Stimulated activated naive B cell treated with anti-CD40 and anti-IgM and Interleukin-4, amounts not matched to agents 10 μg/mL and 1 μg/mL and 100 μg/mL, for 72 hours (primary cell): ENCODE results near the gene DOCK3.
"Not testable (repeated sequence)": the region's sequence is repeated elsewhere in the genome, so short reads cannot be mapped to it uniquely, and the experiment has no call there.

ENCODE experiments used
- ATAC-seq, 2 donors: fragments of 150-1000 bp; cut with Tn5 transposase; replicated peaks; 2 replicates each; pipeline ENCODE4 v1.10.0; 2021; ENCODE audit warnings: moderate library complexity in 1 of 2
- DNase-seq: peaks from one replicate; pipeline ENCODE4 v3.0.0; 2021
- H3K27ac Mint-ChIP-seq: one replicate; pipeline ENCODE4 v1.8.0; 2022; ENCODE audit warnings: mild to moderate bottlenecking, mixed read lengths
- H3K27me3 Mint-ChIP-seq, 2 donors: one replicate each; pipeline ENCODE4 v1.8.0; 2022; ENCODE audit warnings: mixed read lengths in 2 of 2
- H3K36me3 Mint-ChIP-seq, 2 donors: one replicate each; pipeline ENCODE4 v1.8.0; 2022; ENCODE audit warnings: mixed read lengths in 2 of 2, mild to moderate bottlenecking in 1 of 2
- H3K4me1 Mint-ChIP-seq, 2 donors: one replicate each; pipeline ENCODE4 v1.8.0; 2022; ENCODE audit warnings: mixed read lengths in 2 of 2, mild to moderate bottlenecking in 1 of 2
- H3K4me3 Mint-ChIP-seq, 2 donors: one replicate each; pipeline ENCODE4 v1.8.0; 2022; ENCODE audit warnings: mild to moderate bottlenecking in 2 of 2, mixed read lengths in 2 of 2, moderate library complexity in 1 of 2
- H3K9me3 Mint-ChIP-seq, 2 donors: one replicate each; pipeline ENCODE4 v1.8.0; 2022; ENCODE audit warnings: mixed read lengths in 2 of 2, mild to moderate bottlenecking in 1 of 2

DOCK3 gene

DNA sequence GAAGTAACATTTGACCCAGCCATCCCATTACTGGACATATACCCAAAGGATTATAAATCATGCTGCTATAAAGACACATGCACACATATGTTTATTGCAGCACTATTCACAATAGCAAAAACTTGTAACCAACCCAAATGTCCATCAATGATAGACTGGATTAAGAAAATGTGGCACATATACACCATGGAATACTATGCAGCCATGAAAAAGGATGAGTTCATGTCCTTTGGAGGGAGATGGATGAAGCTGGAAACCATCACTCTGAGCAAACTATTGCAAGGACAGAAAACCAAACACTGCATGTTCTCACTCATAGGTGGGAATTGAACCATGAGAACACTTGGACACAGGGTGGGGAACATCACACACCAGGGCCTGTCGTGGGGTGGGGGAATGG is 208.0 kb downstream of the DOCK3 start:
- H3K9me3 Mint-ChIP-seq, H3K4me3 Mint-ChIP-seq: not testable (repeated sequence)

DNA sequence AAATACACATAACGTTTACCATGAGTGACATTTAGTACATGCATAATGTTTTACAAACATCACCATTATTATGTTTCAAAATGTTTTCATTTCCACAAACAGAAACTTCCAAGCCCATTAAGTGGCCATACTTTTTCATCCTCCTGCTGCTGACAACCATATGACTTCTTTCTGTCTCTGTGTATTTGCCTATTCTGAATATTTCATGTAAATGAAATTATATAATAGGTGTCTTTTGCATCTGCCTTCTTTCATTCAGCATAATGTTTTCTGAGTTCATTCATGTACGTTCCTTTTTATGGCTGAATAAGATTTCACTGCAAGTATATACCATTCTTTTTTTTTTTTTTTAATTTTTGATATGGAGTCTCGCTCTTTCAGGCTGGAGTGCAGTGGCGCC is 209.0 kb downstream of the DOCK3 start:
- H3K27me3 Mint-ChIP-seq, result peaks cover 8 to 16% of the 10 kb centered on the region in 2 donors
- no peak for DNase-seq

More for the DNA sequence above, 208.0 kb downstream of the DOCK3 start:
- H3K4me1 Mint-ChIP-seq, DNase-seq, H3K27ac Mint-ChIP-seq, H3K36me3 Mint-ChIP-seq, ATAC-seq: not testable (repeated sequence)
- H3K27me3 Mint-ChIP-seq, result peaks cover 14 to 23% of the 10 kb centered on the region in 2 donors

DNA sequence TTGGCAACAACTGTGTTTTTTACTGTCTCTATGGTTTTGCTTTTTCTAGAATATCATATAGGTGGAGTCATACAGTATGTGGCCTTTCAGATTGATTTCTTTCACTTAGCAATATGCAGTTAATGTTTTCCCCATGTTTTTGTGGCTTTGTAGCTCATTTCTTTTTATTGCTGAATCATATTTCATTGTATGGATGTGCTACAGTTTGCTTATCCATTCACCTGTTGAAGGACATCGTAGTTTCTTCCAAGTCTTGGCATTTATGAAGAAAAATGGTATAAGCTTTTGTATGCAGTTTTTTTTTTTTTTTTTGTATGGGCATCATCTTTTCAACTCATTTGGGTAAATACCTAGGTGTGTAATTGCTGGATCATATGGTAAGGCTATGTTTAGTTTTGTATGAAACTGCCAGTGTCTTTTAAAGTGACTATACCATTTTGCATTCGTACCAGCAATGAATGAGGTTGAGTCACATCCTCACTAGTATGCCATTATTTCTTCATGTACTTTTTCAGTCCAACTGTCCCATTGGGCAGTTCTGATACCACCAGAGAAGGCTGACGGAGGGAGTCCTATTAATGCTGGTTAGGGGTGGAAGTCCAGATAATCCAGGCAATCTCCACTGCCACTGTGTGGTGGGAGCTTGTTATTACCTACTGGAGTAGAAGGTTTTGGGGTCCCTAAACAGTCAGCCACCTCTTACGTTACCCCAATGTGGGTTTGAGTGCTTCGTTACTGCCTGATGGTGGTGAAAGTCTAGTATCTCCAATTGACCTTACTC is 210.5 kb downstream of the DOCK3 start:
- ATAC-seq, result no peak
- H3K27ac Mint-ChIP-seq, result no peak overlapping the region
- peaks cover 8 to 12% of the 10 kb centered on the region in 2 donors for H3K27me3 Mint-ChIP-seq
- H3K4me3 Mint-ChIP-seq, result no peak overlapping the region
- DNase-seq, result no peak
- H3K4me1 Mint-ChIP-seq, result no peaks in the 10 kb centered on the region
- H3K9me3 Mint-ChIP-seq, result peaks cover 0 to 1% of the 10 kb centered on the region in 2 donors
- no peaks in the 10 kb centered on the region for H3K36me3 Mint-ChIP-seq

More for the DNA sequence above, 209.0 kb downstream of the DOCK3 start:
- no peaks in the 10 kb centered on the region for H3K36me3 Mint-ChIP-seq
- no peak overlapping the region for H3K27ac Mint-ChIP-seq
- H3K4me1 Mint-ChIP-seq, result no peaks in the 10 kb centered on the region
- peaks cover 0 to under 1% of the 10 kb centered on the region in 2 donors for H3K9me3 Mint-ChIP-seq
- H3K4me3 Mint-ChIP-seq, result no peak overlapping the region
- ATAC-seq, result no peak

DNA sequence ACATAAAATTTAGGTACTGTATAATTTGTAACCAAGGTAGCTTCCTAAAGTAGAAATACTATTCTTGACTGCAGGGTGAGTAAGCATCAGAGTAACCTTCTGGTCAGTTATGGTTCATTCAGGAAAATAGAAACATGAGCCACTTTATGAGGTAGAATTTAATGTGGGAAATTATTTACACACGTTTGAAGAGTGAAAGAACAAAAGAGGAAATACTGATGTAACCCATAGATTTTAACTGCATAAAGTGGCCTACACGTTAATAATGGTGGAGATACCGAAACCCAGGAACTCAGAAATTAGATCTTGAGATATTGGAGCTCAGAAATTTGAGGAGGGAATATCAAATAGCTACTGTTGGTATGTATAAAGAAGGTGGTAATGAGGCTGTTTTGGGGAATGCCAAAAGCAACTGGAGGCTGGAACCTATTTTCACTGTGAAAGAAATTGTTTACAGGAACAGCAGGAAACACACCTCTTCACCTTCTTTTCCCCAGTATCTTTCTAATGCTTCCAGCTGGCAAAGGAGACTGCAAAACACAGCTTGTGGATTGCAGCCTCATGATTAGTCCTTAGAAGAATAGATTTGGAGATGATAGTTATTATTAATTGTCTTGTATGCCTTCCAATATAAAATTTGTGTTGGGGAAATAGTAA is 216.1 kb downstream of the DOCK3 start:
- peaks cover 0 to 3% of the 10 kb centered on the region in 2 donors for H3K36me3 Mint-ChIP-seq
- peaks cover 15 to 19% of the 10 kb centered on the region in 2 donors for H3K9me3 Mint-ChIP-seq
- no peak for ATAC-seq
- DNase-seq, result no peak
- no peaks in the 10 kb centered on the region for H3K4me1 Mint-ChIP-seq
- no peak overlapping the region for H3K4me3 Mint-ChIP-seq
- no peak overlapping the region for H3K27ac Mint-ChIP-seq
- H3K27me3 Mint-ChIP-seq, result peaks cover 9 to 15% of the 10 kb centered on the region in 2 donors

DNA sequence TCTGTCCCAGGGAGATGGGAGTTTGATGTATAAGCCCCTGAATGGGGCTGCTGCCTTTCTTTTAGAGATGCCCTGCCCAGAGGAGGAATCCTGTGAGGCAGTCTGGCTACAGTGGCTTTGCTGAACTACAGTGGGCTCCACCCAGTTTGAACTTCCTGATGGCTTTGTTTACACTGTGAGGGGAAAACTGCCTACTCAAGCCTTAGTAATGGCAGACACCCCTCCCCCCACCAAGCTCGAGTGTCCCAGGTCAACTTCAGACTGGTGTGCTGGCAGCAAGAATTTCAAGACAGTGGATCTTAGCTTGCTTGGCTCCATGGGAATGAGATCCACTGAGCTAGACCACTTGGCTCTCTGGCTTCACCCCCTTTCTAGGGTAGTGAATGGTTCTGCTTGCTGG is 226.4 kb downstream of the DOCK3 start:
- not testable (repeated sequence) for DNase-seq, H3K36me3 Mint-ChIP-seq, ATAC-seq, H3K4me3 Mint-ChIP-seq, H3K4me1 Mint-ChIP-seq, H3K27ac Mint-ChIP-seq, H3K9me3 Mint-ChIP-seq
- H3K27me3 Mint-ChIP-seq, result peaks cover 14 to 16% of the 10 kb centered on the region in 2 donors

DNA sequence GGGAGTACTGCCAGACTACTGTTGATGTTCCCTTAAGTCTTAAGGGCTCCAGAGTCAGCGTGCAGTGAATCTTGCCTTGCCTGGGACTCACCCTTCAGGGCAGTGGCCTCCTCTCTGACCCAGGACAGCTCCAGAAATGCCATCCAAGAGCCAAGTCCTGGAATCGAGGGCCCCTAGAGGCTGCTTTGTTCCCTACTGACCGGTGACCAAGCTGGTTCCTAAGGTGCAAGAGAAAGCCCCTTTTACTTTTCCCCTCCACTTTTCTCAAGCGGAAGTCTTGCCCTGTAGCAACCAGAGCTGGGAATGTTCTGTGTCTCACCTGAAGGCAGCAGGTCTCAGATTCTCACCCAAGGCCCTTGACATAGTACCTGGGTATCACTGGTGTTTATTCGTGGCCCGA is 238.0 kb downstream of the DOCK3 start:
- Mint-ChIP-seq H3K4me3 (no peak overlapping the region), H3K4me1 (no peaks in the 10 kb centered on the region), H3K27ac (no peak overlapping the region), H3K27me3 (peaks cover 20 to 24% of the 10 kb centered on the region in 2 donors), H3K9me3 (peaks cover 7 to 10% of the 10 kb centered on the region in 2 donors), H3K36me3 (no peaks in the 10 kb centered on the region)
- DNase-seq (no peak), ATAC-seq (no peak)

DNA sequence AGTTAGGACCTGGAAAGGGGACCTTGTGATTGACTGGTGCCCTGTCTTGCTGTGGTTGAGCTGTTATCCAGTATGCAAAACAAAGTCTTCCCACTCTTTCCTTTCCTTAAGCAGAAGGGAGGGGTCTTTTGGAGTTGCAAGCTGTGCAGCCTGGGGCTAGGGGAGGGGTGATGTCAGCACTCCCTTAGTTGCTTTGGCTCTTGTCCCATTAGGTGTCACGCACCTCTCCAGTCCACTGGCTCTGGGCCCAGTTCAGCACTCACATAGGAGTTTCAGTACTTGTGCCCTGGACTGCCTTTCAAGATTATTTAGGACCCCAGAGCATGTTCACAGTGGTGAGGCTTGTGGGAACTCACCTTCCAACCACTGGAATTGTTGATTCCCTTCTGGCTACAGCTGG is 238.5 kb downstream of the DOCK3 start:
- Mint-ChIP-seq H3K9me3 (peaks cover 6 to 7% of the 10 kb centered on the region in 2 donors), H3K4me1 (no peaks in the 10 kb centered on the region), H3K36me3 (no peaks in the 10 kb centered on the region), H3K27me3 (peaks cover 16 to 21% of the 10 kb centered on the region in 2 donors), H3K27ac (no peak overlapping the region), H3K4me3 (no peak overlapping the region)
- ATAC-seq (no peak), DNase-seq (no peak)

DNA sequence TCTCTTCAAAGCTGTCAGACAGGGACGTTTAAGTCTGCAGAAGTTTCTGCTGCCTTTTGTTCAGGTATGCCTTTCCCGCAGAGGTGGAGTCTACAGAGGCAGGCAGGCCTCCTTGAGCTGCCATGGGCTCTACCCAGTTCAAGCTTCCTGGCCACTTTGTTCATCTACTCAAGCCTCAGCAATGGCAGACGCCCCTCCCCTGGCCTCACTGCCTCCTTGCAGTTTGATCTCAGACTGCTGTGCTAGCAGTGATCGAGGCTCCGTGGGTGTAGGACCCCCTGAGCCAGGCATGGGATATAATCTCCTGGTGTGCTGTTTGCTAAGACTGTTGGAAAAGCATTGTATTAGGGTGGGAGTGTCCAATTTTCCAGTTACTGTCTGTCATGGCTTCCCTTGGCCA is 247.3 kb downstream of the DOCK3 start:
- H3K4me1 Mint-ChIP-seq, H3K4me3 Mint-ChIP-seq, ATAC-seq, DNase-seq, H3K36me3 Mint-ChIP-seq, H3K27ac Mint-ChIP-seq: not testable (repeated sequence)
- Mint-ChIP-seq H3K27me3 (peaks cover 7 to 25% of the 10 kb centered on the region in 2 donors), H3K9me3 (peaks cover 17% of the 10 kb centered on the region in 2 donors)

DNA sequence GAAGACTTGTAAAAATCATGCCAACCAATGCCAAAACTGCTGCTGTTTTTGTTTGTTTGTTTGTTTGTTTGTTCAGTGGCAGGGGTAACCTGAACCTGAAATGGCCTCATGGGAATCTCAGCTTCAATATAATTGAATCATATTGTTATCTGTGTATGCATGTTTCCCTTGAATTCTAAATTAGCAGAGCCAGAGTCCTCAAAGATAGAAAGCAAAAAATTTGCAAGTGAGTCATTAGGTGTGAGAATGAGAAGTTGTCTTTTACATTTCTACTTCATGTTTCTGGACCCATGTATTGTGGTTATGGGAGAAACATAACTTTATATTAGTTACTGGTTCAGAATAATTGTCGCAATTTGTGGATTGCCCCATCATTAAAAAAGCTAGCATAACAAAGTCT is 249.2 kb downstream of the DOCK3 start:
- ATAC-seq (no peak), DNase-seq (no peak)
- Mint-ChIP-seq H3K9me3 (peaks cover 12 to 16% of the 10 kb centered on the region in 2 donors), H3K27me3 (peaks cover 7 to 25% of the 10 kb centered on the region in 2 donors), H3K4me1 (no peaks in the 10 kb centered on the region), H3K36me3 (no peaks in the 10 kb centered on the region), H3K4me3 (no peak overlapping the region), H3K27ac (no peak overlapping the region)

DNA sequence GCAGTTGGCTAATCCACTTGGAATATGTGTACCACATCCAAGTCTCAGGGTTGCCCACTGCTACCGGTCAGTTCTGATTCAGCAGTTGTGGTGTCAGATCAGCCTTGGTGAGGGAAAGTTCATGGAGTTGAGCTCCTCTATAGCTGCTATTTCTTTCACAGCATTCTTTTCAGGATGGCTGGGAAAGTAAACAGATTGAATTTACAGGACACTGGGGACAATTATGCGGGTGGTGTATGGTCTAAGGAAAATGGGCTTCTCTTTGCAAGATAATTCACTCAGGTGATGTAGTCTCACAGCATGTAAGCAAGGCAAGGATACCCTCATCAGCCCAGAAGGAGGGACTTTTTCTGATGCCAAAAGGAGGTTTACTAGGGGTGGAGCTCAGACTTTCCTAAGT is 249.9 kb downstream of the DOCK3 start:
- Mint-ChIP-seq H3K27ac (no peak overlapping the region), H3K27me3 (peaks cover 7 to 29% of the 10 kb centered on the region in 2 donors), H3K4me3 (no peak overlapping the region), H3K9me3 (peaks cover 7 to 9% of the 10 kb centered on the region in 2 donors), H3K4me1 (no peaks in the 10 kb centered on the region), H3K36me3 (no peaks in the 10 kb centered on the region)
- ATAC-seq, result no peak
- DNase-seq, result no peak

DNA sequence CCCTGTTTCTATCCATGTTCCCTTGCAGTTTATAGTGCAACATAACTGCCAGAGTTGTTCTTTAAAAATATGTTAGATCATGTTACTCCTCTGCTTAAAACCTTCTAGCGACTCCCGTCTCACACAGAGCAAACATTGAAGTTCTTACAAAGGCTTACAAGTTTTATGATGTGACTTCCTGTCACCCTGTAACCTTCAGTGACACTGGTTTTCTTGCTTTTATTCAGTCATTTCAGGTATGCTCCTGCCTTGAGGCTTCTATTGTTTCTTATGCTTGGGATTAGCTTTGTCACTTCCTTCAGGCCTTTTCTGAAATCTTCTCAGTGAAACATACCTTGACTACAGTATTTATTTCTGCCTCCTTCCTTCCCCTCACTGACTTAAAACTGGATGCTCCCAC is 252.1 kb downstream of the DOCK3 start:
- no peak for ATAC-seq
- Mint-ChIP-seq H3K27me3 (peaks cover 12 to 30% of the 10 kb centered on the region in 2 donors), H3K4me3 (no peak overlapping the region)

DNA sequence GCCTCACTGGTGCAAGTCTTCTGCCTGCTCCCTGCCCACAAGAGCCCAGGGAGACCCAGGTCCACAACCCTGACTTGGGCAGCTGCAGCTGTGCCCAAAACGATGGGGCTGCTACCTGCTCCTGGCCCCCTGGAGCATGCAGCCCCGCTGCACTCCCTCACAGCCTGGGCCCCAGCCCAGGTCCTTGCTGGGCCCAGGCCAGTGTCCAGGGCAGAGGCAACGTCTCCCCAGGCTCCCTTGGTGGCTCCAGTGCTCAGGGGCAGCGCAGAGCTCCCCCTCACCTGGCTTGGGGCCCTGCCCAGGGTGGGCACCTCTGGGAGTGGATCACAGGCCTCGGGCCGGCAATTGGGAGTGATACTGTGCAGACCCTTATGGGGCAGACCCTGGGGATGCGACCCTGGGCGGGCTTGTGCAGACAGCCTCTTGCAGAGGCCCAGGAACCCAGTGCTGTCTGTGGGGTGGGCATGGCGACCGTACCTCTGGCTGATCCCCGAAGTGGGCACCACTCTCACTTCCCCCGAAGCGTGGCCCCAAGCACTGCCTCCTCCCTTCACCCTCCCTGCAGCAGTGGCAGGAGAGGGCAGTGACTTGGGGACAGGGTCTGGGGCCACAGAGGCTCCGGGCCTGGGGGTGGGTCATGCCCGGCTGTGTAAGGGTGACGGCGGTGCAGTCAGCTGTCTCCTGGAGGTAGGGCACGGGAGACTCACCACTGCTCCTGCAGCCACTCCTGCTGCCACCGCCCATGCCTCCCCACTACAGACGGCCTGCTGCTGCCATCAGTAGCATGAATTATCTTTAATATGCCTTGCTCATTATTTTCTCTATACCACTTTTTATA is 255.9 kb downstream of the DOCK3 start:
- no peak for ATAC-seq
- Mint-ChIP-seq H3K36me3 (peaks cover 0 to 3% of the 10 kb centered on the region in 2 donors), H3K4me1 (no peaks in the 10 kb centered on the region), H3K27me3 (peaks cover 17 to 34% of the 10 kb centered on the region in 2 donors), H3K9me3 (peaks cover 4 to 6% of the 10 kb centered on the region in 2 donors), H3K27ac (no peak overlapping the region), H3K4me3 (no peak overlapping the region)
- DNase-seq, result no peak

More for the DNA sequence above, 252.1 kb downstream of the DOCK3 start:
- peaks cover 6 to 9% of the 10 kb centered on the region in 2 donors for H3K9me3 Mint-ChIP-seq
- H3K4me1 Mint-ChIP-seq, result no peaks in the 10 kb centered on the region
- DNase-seq, result no peak
- no peak overlapping the region for H3K27ac Mint-ChIP-seq
- H3K36me3 Mint-ChIP-seq, result no peaks in the 10 kb centered on the region

DNA sequence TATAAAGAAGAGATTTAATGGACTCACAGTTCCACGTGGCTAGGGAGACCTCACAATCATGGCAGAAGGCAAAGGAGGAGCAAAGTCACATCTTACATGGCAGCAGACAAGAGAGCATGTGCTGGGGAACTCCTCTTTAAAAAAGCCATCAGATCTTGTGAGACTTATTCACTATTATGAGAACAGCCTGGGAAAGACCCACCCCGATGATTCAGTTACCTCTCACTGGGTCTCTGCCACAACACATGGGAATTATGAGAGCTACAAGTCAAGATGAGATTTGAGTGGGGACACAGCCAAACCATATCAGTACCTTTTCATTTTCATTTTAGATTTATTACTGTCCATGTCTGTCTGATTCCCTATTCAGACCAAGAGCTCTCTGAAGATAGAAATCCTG is 258.2 kb downstream of the DOCK3 start:
- H3K27ac Mint-ChIP-seq, H3K4me3 Mint-ChIP-seq, H3K36me3 Mint-ChIP-seq, DNase-seq, H3K4me1 Mint-ChIP-seq, ATAC-seq: not testable (repeated sequence)
- peaks cover 22 to 44% of the 10 kb centered on the region in 2 donors for H3K27me3 Mint-ChIP-seq
- peaks cover 8 to 12% of the 10 kb centered on the region in 2 donors for H3K9me3 Mint-ChIP-seq

DNA sequence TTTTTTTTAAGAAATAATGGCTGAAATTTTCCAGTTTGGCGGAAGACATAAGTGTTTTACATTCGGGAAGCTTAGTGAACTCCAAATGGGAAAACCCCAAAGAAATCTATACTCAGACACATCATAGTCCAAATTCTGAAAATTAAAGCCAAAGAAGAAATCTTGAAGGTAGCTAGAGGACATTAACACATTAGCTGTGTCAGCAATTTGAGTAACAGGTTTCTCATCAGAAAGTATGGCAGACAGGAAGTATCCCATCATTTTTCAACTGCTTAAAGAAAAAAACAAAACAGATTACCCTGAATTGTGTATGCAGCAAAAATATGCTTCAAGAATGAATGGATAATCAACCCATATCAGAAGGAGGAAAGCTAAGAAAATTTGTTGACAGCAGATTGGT is 261.7 kb downstream of the DOCK3 start:
- Mint-ChIP-seq H3K4me1 (no peaks in the 10 kb centered on the region), H3K9me3 (peaks cover 8 to 12% of the 10 kb centered on the region in 2 donors), H3K27me3 (peaks cover 20 to 35% of the 10 kb centered on the region in 2 donors), H3K27ac (no peak overlapping the region), H3K36me3 (peaks cover 0 to 6% of the 10 kb centered on the region in 2 donors), H3K4me3 (no peak overlapping the region)
- ATAC-seq (no peak), DNase-seq (no peak)
